GM12878 (cell line): Measurements from ENCODE around the gene CP. TPM values are rescaled to one million over a fixed set of nuclear protein-coding genes. Genes with fewer than 3 reads are reported as not detected.

Source experiments
- ATAC-seq: fragments of 200-7000 bp; cut with Tn5 transposase; 3 replicates; pipeline ENCODE4 v1.9.1; 2020; ENCODE audit warnings: mild to moderate bottlenecking, moderate library complexity
- BruUV-seq: library from RNA; stranded (reverse); fragments of 400-500 nt; replicated peaks from 2 replicates; lab custom pipeline; 2021; lab: Mats Ljungman, UMichigan
- CTCF ChIA-PET: fragments of 300-600 bp; sonication (Branson Sonifier 250); formaldehyde crosslinking; extraction: SDS; loops from one replicate; lab custom pipeline; 2021; ENCODE audit warnings: inconsistent platforms; lab: Yijun Ruan, JAX
- POLR2A ChIA-PET: fragments of 350-600 bp; formaldehyde crosslinking; extraction: SDS; loops from one replicate; lab custom pipeline; 2021; ENCODE audit warnings: inconsistent platforms; lab: Charles Lee
- RAD21 ChIA-PET: fragments of 300-600 bp; sonication (Branson Sonifier 250); formaldehyde crosslinking; loops from one replicate; lab custom pipeline; 2023; ENCODE audit warnings: antibody characterized with exemption; ENCODE audit not compliant: unreplicated experiment; lab: Charles Lee
- SMC1A ChIA-PET: fragments of 300-600 bp; sonication (Branson Sonifier 250); formaldehyde crosslinking; loops from one replicate; lab custom pipeline; 2023; ENCODE audit not compliant: unreplicated experiment, uncharacterized antibody; lab: Charles Lee
- DNase-seq: peaks from one replicate; pipeline ENCODE4 v3.0.0-alpha.2; 2011; ENCODE audit warnings: low read depth, low spot score
- FAIRE-seq: peaks from 3 replicates; lab custom pipeline; 2011; peaks lifted over from hg19 to GRCh38; lab: Jason Lieb, UNC
- H2AFZ ChIP-seq: 2 replicates; pipeline ENCODE4 v1.6.0; 2011; ENCODE audit warnings: low read depth, low read length, control low read depth; ENCODE audit not compliant: control insufficient read depth
- H3K27ac ChIP-seq: 2 replicates; pipeline ENCODE4 v1.5.1; 2011; ENCODE audit warnings: control low read depth; ENCODE audit not compliant: control insufficient read depth, insufficient read depth
- H3K27me3 ChIP-seq, 2 experiments: replicated peaks in 1 of 2; 2 replicates each; pipeline versions ENCODE4 v1.6.0 to v1.6.1; 2011; ENCODE audit warnings: low read length in 1 of 2; ENCODE audit not compliant: control insufficient read depth in 2 of 2, insufficient read depth in 2 of 2
- H3K36me3 ChIP-seq, 2 experiments: 2 replicates each; pipeline ENCODE4 v1.5.1; 2011; ENCODE audit warnings: low read length in 1 of 2; ENCODE audit not compliant: control insufficient read depth in 2 of 2, insufficient read depth in 2 of 2
- H3K4me1 ChIP-seq: 2 replicates; pipeline ENCODE4 v1.6.1; 2011; ENCODE audit warnings: mild to moderate bottlenecking, low read length, moderate library complexity, mixed read lengths; ENCODE audit not compliant: control insufficient read depth, insufficient read depth
- H3K4me2 ChIP-seq: 2 replicates; pipeline ENCODE4 v1.6.0; 2011; ENCODE audit warnings: control low read depth; ENCODE audit not compliant: control insufficient read depth, insufficient read depth
- H3K4me3 ChIP-seq: fragments of 200-600 bp; sonication (generic); 2 replicates; pipeline ENCODE4 v1.5.1; 2016
- H3K79me2 ChIP-seq: 2 replicates; pipeline ENCODE4 v1.6.0; 2011; ENCODE audit warnings: low read length; ENCODE audit not compliant: control insufficient read depth, insufficient read depth
- H3K9ac ChIP-seq: 2 replicates; pipeline ENCODE4 v1.8.0; 2011; ENCODE audit warnings: low read length, control low read depth, mixed read lengths; ENCODE audit not compliant: control insufficient read depth, insufficient read depth
- H3K9me3 ChIP-seq: replicated peaks from 3 replicates; pipeline ENCODE4 v1.5.1; 2011; ENCODE audit warnings: mild to moderate bottlenecking, low read length; ENCODE audit not compliant: control insufficient read depth, insufficient read depth
- H4K20me1 ChIP-seq: 2 replicates; pipeline ENCODE4 v1.6.0; 2011; ENCODE audit not compliant: control insufficient read depth, insufficient read depth
- CREM ChIP-seq: IDR thresholded peaks from 2 replicates; pipeline ENCODE4 v1.6.1; 2014; ENCODE audit warnings: antibody characterized with exemption, low read depth
- EGR1 ChIP-seq, 2 experiments: IDR thresholded peaks; 1 replicate in 1 of 2; 2 replicates in 1 of 2; pipeline ENCODE4 v1.6.1; 2011 to 2012; ENCODE audit warnings: low read depth in 2 of 2, low read length in 2 of 2, borderline replicate concordance in 1 of 2, mild to moderate bottlenecking in 1 of 2, moderate library complexity in 1 of 2
- FOXK2 ChIP-seq: fragments of 450-650 bp; IDR thresholded peaks from 2 replicates; pipeline ENCODE4 v1.6.1; 2017; ENCODE audit warnings: mild to moderate bottlenecking, moderate library complexity
- HDAC6 ChIP-seq: fragments of 200-600 bp; sonication (generic); IDR thresholded peaks from one replicate; pipeline ENCODE4 v1.8.0; 2017; ENCODE audit warnings: antibody characterized with exemption; ENCODE audit not compliant: unreplicated experiment
- KAT2A ChIP-seq: conservative IDR thresholded peaks from 2 replicates; pipeline ENCODE4 v1.6.1; 2011; ENCODE audit warnings: low read depth, low read length; ENCODE audit not compliant: control insufficient read depth
- MTA3 ChIP-seq: IDR thresholded peaks from 2 replicates; pipeline ENCODE4 v1.6.1; 2012; ENCODE audit warnings: low read length, inconsistent platforms, borderline replicate concordance
- NFIC ChIP-seq: IDR thresholded peaks from 2 replicates; pipeline ENCODE4 v1.6.1; 2012; ENCODE audit warnings: low read depth, mild to moderate bottlenecking, inconsistent platforms, low read length, moderate library complexity
- RBBP5 ChIP-seq: fragments of 200-600 bp; sonication (generic); conservative IDR thresholded peaks from 2 replicates; pipeline ENCODE4 v1.6.1; 2016
- TCF12 ChIP-seq: IDR thresholded peaks from 2 replicates; pipeline ENCODE4 v1.6.1; 2011; ENCODE audit warnings: low read depth, mild to moderate bottlenecking, low read length
- TCF3 ChIP-seq: IDR thresholded peaks from 2 replicates; pipeline ENCODE4 v1.6.1; 2012; ENCODE audit warnings: low read depth, mild to moderate bottlenecking, low read length, borderline replicate concordance; ENCODE audit not compliant: insufficient read depth
- ZNF217 ChIP-seq: fragments of 450-650 bp; IDR thresholded peaks from 2 replicates; pipeline ENCODE4 v1.6.1; 2017; ENCODE audit warnings: antibody characterized with exemption, mild to moderate bottlenecking
- WGBS: methylation state at CpG from one replicate; pipeline ENCODE4 v1.1.6; 2016; ENCODE audit warnings: low lambda C conversion rate; ENCODE audit not compliant: insufficient replicate concordance, insufficient coverage; ENCODE audit errors: missing lambda C conversion rate; 5-methylcytosine and 5-hydroxymethylcytosine counted together
- in situ Hi-C: fragments of 300-500 bp; cut with MboI; formaldehyde crosslinking; loops from 9 replicates; pipeline ENCODE4 v1.14.3; 2018; ENCODE audit warnings: mixed read lengths
- intact Hi-C: fragments of 100-400 bp; cut with micrococcal nuclease; formaldehyde crosslinking; loops from one replicate; pipeline ENCODE4 v1.14.2; 2022; ENCODE audit not compliant: unreplicated experiment
- polyA plus RNA-seq, 11 experiments: library from polyadenylated mRNA; depleted of rRNA in 4 of 11; unstranded in 6 of 11; stranded (reverse) in 5 of 11; fragments of >200 nt; fragmentation: Nextera tagmentation in 4 of 11; fragmentation: Illumina TruSeq in 1 of 11; extraction: Ambion mirVana in 4 of 11; extraction: Trizol in 1 of 11; gene quantifications; 1 replicate in 1 of 11; 2 replicates in 10 of 11; pipeline versions ENCODE4 v1.2.1 to v1.2.3, GENCODE V29; 2011 to 2016; ENCODE audit warnings: inconsistent platforms in 2 of 11, missing spikeins in 2 of 11, low read depth in 1 of 11
- total RNA-seq, 4 experiments: library from RNA; depleted of rRNA in 3 of 4; stranded (reverse); fragments of >200 nt in 3 of 4; fragmentation: Illumina TruSeq in 1 of 4; extraction: Trizol in 1 of 4; gene quantifications; 2 replicates each; pipeline versions ENCODE4 v1.2.1 to v1.2.3, GENCODE V29; 2013 to 2021
- TF ChIP-seq, protein P1 (sequence below): fragments of 450-650 bp; IDR thresholded peaks from 2 replicates; pipeline ENCODE4 v1.6.1; 2017; ENCODE audit warnings: low read depth, mild to moderate bottlenecking, moderate library complexity
- TF ChIP-seq, protein P2 (sequence below): fragments of 450-650 bp; IDR thresholded peaks from 2 replicates; pipeline ENCODE4 v1.6.1; 2016; ENCODE audit warnings: mild to moderate bottlenecking
- TF ChIP-seq, protein P3 (sequence below): fragments of 150-350 bp; IDR thresholded peaks from 2 replicates; pipeline ENCODE4 v1.6.1; 2014; ENCODE audit warnings: mild to moderate bottlenecking, low read depth, low read length
- TF ChIP-seq, protein P4 (sequence below): fragments of 450-650 bp; IDR thresholded peaks from 2 replicates; pipeline ENCODE4 v1.6.1; 2016; ENCODE audit warnings: mild to moderate bottlenecking, moderate library complexity, borderline replicate concordance

Gene CP
- total and polyA plus RNA-seq, 10 of the 15 experiments (the other 5 are each of a cell fraction or from before 2014, with no cell fraction given) = 0.14 to 1.2 (median 0.30) TPM; not detected in 6

DNA sequence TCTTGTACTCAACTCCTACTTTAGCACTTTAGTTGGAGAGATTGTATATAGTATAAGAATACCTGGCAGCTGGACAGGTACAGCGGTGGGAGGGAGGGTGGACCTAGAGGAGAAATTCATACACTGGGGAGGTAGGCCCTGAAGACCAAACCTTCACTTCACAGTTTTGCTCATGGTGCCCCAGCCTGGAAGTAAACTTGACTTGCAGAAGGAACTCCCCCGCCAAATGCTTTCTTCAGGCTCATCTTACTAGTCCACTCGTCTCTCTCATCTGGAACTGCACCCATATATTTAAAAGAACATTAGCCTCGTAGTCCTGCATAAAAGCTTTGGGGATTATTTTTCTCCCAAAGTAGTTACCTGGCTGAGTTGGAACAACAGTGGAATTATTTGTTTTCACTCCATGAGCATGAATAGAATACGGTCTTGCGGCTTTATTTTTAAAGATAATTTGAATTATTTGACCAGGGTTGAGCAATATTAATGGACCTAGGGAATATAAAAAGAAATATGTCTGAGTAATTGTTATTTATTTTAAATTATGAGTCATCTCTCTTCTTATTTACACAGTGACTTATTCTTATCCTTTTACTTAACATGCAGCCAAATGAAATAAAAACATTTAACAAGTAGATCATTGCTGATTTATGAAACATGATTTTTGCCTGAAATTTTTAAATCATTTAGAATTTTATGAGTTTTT, 25.5 kb upstream of the CP start:
- FAIRE-seq (no peak), ATAC-seq (no peak), DNase-seq (no peak)
- Histone ChIP-seq H3K36me3 (no peaks in the 10 kb centered on the region), H3K79me2 (no peaks in the 10 kb centered on the region), H2AFZ (no peak overlapping the region), H3K9me3 (no peaks in the 10 kb centered on the region), H3K27me3 (no peaks in the 10 kb centered on the region), H3K4me3 (no peak overlapping the region), H3K4me2 (no peak overlapping the region), H4K20me1 (no peaks in the 10 kb centered on the region), H3K27ac (no peak overlapping the region), H3K9ac (no peak overlapping the region), H3K4me1 (peaks cover 35% of the 10 kb centered on the region)
- no TSS peak for BruUV-seq
- SMC1A ChIA-PET = interaction anchor here (1.1 to 1.2 kb wide), 2 partner anchors 14 to 16 kb away, joined by 3 to 4 read pairs; no protein-coding TSS in a partner anchor
- CTCF ChIA-PET = interaction anchor here (0.7 kb wide), 2 partner anchors 52 to 120 kb away, joined by 3 to 4 read pairs; no protein-coding TSS in a partner anchor
- WGBS = 95% methylated on average over 6 of the region's 6 CpGs
- POLR2A ChIA-PET = interaction anchor here (1.8 kb wide), 1 partner anchor 22 kb away, joined by 4 read pairs; no protein-coding TSS in a partner anchor
- RAD21 ChIA-PET = interaction anchor here (0.7 to 1.4 kb wide), 3 partner anchors 8 to 127 kb away, joined by 3 to 4 read pairs (median 3); no protein-coding TSS in a partner anchor
- in situ Hi-C loops (no loop called here), intact Hi-C loops (no loop called here)
- TF ChIP-seq, protein P1, sequence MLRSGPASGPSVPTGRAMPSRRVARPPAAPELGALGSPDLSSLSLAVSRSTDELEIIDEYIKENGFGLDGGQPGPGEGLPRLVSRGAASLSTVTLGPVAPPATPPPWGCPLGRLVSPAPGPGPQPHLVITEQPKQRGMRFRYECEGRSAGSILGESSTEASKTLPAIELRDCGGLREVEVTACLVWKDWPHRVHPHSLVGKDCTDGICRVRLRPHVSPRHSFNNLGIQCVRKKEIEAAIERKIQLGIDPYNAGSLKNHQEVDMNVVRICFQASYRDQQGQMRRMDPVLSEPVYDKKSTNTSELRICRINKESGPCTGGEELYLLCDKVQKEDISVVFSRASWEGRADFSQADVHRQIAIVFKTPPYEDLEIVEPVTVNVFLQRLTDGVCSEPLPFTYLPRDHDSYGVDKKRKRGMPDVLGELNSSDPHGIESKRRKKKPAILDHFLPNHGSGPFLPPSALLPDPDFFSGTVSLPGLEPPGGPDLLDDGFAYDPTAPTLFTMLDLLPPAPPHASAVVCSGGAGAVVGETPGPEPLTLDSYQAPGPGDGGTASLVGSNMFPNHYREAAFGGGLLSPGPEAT = no peak
- TF ChIP-seq TCF3 (no peak), FOXK2 (no peak), CREM (no peak), MTA3 (no peak), EGR1 (IDR thresholded peaks at IDR 0.05; ENCODE audit: borderline replicate concordance in 1 of 2, low read depth in 2 of 2, low read length in 2 of 2) (no peak), NFIC (no peak), ZNF217 (no peak), RBBP5 (no peak), HDAC6 (no peak), TCF12 (no peak), KAT2A (no peak)
- TF ChIP-seq, protein P2, sequence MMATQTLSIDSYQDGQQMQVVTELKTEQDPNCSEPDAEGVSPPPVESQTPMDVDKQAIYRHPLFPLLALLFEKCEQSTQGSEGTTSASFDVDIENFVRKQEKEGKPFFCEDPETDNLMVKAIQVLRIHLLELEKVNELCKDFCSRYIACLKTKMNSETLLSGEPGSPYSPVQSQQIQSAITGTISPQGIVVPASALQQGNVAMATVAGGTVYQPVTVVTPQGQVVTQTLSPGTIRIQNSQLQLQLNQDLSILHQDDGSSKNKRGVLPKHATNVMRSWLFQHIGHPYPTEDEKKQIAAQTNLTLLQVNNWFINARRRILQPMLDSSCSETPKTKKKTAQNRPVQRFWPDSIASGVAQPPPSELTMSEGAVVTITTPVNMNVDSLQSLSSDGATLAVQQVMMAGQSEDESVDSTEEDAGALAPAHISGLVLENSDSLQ = no peak
- TF ChIP-seq, protein P3, sequence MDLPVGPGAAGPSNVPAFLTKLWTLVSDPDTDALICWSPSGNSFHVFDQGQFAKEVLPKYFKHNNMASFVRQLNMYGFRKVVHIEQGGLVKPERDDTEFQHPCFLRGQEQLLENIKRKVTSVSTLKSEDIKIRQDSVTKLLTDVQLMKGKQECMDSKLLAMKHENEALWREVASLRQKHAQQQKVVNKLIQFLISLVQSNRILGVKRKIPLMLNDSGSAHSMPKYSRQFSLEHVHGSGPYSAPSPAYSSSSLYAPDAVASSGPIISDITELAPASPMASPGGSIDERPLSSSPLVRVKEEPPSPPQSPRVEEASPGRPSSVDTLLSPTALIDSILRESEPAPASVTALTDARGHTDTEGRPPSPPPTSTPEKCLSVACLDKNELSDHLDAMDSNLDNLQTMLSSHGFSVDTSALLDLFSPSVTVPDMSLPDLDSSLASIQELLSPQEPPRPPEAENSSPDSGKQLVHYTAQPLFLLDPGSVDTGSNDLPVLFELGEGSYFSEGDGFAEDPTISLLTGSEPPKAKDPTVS = no peak
- TF ChIP-seq, protein P4, sequence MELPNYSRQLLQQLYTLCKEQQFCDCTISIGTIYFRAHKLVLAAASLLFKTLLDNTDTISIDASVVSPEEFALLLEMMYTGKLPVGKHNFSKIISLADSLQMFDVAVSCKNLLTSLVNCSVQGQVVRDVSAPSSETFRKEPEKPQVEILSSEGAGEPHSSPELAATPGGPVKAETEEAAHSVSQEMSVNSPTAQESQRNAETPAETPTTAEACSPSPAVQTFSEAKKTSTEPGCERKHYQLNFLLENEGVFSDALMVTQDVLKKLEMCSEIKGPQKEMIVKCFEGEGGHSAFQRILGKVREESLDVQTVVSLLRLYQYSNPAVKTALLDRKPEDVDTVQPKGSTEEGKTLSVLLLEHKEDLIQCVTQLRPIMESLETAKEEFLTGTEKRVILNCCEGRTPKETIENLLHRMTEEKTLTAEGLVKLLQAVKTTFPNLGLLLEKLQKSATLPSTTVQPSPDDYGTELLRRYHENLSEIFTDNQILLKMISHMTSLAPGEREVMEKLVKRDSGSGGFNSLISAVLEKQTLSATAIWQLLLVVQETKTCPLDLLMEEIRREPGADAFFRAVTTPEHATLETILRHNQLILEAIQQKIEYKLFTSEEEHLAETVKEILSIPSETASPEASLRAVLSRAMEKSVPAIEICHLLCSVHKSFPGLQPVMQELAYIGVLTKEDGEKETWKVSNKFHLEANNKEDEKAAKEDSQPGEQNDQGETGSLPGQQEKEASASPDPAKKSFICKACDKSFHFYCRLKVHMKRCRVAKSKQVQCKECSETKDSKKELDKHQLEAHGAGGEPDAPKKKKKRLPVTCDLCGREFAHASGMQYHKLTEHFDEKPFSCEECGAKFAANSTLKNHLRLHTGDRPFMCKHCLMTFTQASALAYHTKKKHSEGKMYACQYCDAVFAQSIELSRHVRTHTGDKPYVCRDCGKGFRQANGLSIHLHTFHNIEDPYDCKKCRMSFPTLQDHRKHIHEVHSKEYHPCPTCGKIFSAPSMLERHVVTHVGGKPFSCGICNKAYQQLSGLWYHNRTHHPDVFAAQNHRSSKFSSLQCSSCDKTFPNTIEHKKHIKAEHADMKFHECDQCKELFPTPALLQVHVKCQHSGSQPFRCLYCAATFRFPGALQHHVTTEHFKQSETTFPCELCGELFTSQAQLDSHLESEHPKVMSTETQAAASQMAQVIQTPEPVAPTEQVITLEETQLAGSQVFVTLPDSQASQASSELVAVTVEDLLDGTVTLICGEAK = no peak
